Stomach (tissue), 9 donors: ENCODE measurements around the gene CES3. TPM values are rescaled to one million over a fixed set of nuclear protein-coding genes. Genes with fewer than 3 reads are reported as not detected.
A peak's percentile ranks its signal among the peaks of the same experiment; 100 is the strongest.
"Not testable (repeated sequence)": the region's sequence is repeated elsewhere in the genome, so short reads cannot be mapped to it uniquely, and the experiment has no call there.

Experiments used
- DNase-seq, 2 donors: peaks; one replicate each; pipeline versions ENCODE4 v3.0.0 to v3.0.0-alpha.2; 2013 to 2019
- H3K27ac ChIP-seq, 5 donors: fragments of 200-600 bp in 4 of 5; sonication (generic) in 4 of 5; one replicate each; pipeline ENCODE4 v1.5.1; 2013 to 2019; ENCODE audit warnings: mild to moderate bottlenecking in 1 of 5, moderate library complexity in 1 of 5
- H3K27me3 ChIP-seq, 3 donors: fragments of 200-600 bp; sonication (generic); one replicate each; pipeline ENCODE4 v1.5.1; 2017 to 2019; ENCODE audit warnings: mixed run types in 1 of 3
- H3K36me3 ChIP-seq, 4 donors: fragments of 200-600 bp; sonication (generic); 1 replicate in 3 of 4; 2 replicates in 1 of 4; pipeline ENCODE4 v1.5.1; 2016 to 2019
- H3K4me1 ChIP-seq, 4 donors: fragments of 200-600 bp; sonication (generic); one replicate each; pipeline ENCODE4 v1.5.1; 2016 to 2019
- H3K4me3 ChIP-seq, 4 donors: fragments of 200-600 bp; sonication (generic) in 3 of 4; one replicate each; pipeline ENCODE4 v1.5.1; 2016 to 2019; ENCODE audit warnings: mild to moderate bottlenecking in 1 of 4
- H3K9me3 ChIP-seq, 4 donors: fragments of 200-600 bp; sonication (generic); one replicate each; pipeline ENCODE4 v1.5.1; 2016 to 2019
- EP300 ChIP-seq: sonication (generic); formaldehyde crosslinking; IDR thresholded peaks from one replicate; pipeline ENCODE4 v1.6.1; 2017; ENCODE audit warnings: antibody characterized with exemption
- POLR2A ChIP-seq, 4 donors: fragments of 450-650 bp; IDR thresholded peaks; one replicate each; pipeline ENCODE4 v1.6.1; 2016; ENCODE audit warnings: antibody characterized with exemption in 4 of 4, control low read depth in 2 of 4, mild to moderate bottlenecking in 1 of 4, moderate library complexity in 1 of 4
- POLR2AphosphoS5 ChIP-seq, 3 donors: sonication (generic); formaldehyde crosslinking; IDR thresholded peaks; one replicate each; pipeline ENCODE4 v1.6.1; 2016; ENCODE audit warnings: antibody characterized with exemption in 3 of 3
- WGBS, 5 donors: extraction: QIAGEN DNeasy Blood & Tissue Kit in 3 of 5; methylation state at CpG; one replicate each; pipeline versions ENCODE4 v1.1.5 to v1.1.7; 2013 to 2018; 5-methylcytosine and 5-hydroxymethylcytosine counted together
- intact Hi-C: fragments of 100-400 bp; cut with DNase I; formaldehyde crosslinking; loops from one replicate; pipeline ENCODE4 v1.15.1; 2023; ENCODE audit warnings: low total_unique reads
- polyA plus RNA-seq, 3 donors: library from polyadenylated mRNA; stranded (reverse); fragments of 200-250 nt; gene quantifications; one replicate each; pipeline ENCODE4 v1.2.3, GENCODE V29; 2013
- total RNA-seq, 5 donors: library from RNA; depleted of rRNA; stranded (reverse); fragments of >200 nt; gene quantifications; one replicate each; pipeline versions ENCODE4 v1.1.0 to v1.2.3, GENCODE V29; 2014 to 2016
- TF ChIP-seq, protein P1 (sequence below), 7 experiments: fragments of 450-650 bp in 4 of 7; fragments of 200-600 bp in 3 of 7; sonication (generic) in 3 of 7; IDR thresholded peaks; one replicate each; pipeline ENCODE4 v1.5.1; 2016 to 2019; ENCODE audit warnings: antibody characterized with exemption in 7 of 7, control low read depth in 2 of 7, mild to moderate bottlenecking in 1 of 7
- donor health status: healthy with polysubstance abuse.
- donor health status: Bipolar disorder and iron deficiency.
- donor health status: healthy.

CES3 gene
- total and polyA plus RNA-seq, 8 donors, result 0.37 to 145 (median 2.9) TPM; not detected in 2

GRCh38 chr16:66954097-66954659 lies 6.9 kb upstream of the CES3 start:
- Histone ChIP-seq H3K4me3 (no peak overlapping the region), H3K27ac (no peak overlapping the region), H3K36me3 (no peaks in the 10 kb centered on the region), H3K9me3 (no peaks in the 10 kb centered on the region), H3K4me1 (peaks cover 0 to under 1% (median 0%) of the 10 kb centered on the region in 4 donors), H3K27me3 (peaks cover 0 to 22% (median 1%) of the 10 kb centered on the region in 3 donors)
- intact Hi-C loops, result no loop called here
- WGBS, 5 donors, result 11 to 15% (median 14%) methylated on average over 8 of the region's 8 CpGs
- no peak for TF ChIP-seq EP300
- TF ChIP-seq, protein P1, sequence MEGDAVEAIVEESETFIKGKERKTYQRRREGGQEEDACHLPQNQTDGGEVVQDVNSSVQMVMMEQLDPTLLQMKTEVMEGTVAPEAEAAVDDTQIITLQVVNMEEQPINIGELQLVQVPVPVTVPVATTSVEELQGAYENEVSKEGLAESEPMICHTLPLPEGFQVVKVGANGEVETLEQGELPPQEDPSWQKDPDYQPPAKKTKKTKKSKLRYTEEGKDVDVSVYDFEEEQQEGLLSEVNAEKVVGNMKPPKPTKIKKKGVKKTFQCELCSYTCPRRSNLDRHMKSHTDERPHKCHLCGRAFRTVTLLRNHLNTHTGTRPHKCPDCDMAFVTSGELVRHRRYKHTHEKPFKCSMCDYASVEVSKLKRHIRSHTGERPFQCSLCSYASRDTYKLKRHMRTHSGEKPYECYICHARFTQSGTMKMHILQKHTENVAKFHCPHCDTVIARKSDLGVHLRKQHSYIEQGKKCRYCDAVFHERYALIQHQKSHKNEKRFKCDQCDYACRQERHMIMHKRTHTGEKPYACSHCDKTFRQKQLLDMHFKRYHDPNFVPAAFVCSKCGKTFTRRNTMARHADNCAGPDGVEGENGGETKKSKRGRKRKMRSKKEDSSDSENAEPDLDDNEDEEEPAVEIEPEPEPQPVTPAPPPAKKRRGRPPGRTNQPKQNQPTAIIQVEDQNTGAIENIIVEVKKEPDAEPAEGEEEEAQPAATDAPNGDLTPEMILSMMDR (IDR thresholded peaks at IDR 0.05), result peak in 5 of 7 experiments; percentile 32 to 81 (median 73)
- DNase-seq, result peak; percentile 84 to 91

DNA sequence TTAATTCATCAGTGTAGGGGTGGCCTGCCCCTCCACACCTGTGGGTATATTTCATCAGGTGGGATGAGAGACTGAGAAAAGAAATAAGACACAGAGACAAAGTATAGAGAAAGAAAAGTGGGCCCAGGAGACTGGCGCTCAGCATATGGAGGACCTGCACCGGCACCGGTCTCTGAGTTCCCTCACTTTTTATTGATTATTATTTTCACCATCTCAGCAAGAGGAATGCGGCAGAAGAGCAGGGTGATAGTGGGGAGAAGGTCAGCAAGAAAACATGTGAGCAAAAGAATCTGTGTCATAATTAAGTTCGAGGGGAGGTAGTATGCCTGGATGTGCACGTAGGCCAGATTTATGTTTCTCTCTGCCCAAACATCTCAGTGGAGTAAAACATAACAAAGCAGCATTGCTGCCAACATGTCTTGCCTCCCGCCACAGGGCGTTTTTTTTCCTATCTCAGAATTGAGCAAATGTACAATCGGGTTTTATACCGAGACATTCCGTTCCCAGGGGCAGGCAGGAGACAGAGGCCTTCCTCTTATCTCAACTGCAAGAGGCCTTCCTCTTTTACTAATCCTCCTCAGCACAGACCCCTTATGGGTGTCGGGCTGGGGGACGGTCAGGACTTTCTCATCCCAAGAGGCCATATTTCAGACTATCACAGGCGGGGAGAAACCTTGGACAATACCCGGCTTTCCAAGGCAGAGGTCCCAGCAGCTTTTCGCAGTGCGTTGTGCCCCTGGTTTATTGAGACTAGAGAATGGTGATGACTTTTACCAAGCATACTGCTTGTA lies 5.5 kb upstream of the CES3 start:
- WGBS, 5 donors, result 67 to 80% (median 72%) methylated on average over 16 to 17 of the region's 17 CpGs
- intact Hi-C loops, DNase-seq, H3K4me3 ChIP-seq, H3K4me1 ChIP-seq, H3K36me3 ChIP-seq, H3K27me3 ChIP-seq, H3K27ac ChIP-seq, H3K9me3 ChIP-seq: not testable (repeated sequence)

DNA sequence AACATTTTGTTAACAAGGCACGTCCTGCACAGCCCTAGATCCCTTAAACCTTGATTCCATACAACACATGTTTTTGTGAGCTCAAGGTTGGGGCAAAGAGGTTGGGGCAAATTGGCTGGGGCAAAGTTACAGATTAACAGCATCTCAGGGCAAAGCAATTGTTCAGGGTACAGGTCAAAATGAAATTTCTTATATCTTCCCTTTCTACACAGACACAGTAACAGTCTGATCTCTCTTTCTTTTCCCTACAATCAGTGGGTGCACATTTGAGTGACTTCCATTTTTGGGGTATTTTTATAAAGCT lies 5.0 kb upstream of the CES3 start:
- H3K4me3 ChIP-seq, H3K9me3 ChIP-seq, intact Hi-C loops, H3K4me1 ChIP-seq, DNase-seq, H3K27me3 ChIP-seq, H3K36me3 ChIP-seq, H3K27ac ChIP-seq: not testable (repeated sequence)
- WGBS, 5 donors, result 38 to 78% (median 69%) methylated on average over 1 of the region's 1 CpG

- DNase-seq, result no peak
- intact Hi-C loops, result no loop called here
- peaks cover 0 to 26% (median 11%) of the 10 kb centered on the region in 4 donors for H3K4me1 ChIP-seq
- H3K27me3 ChIP-seq, result peaks cover 0 to 4% (median 0%) of the 10 kb centered on the region in 3 donors
- no peak overlapping the region for H3K27ac ChIP-seq
- no peak overlapping the region for H3K4me3 ChIP-seq
- TF ChIP-seq, protein P1 (IDR thresholded peaks at IDR 0.05), result no peak
- TF ChIP-seq POLR2A (IDR thresholded peaks at IDR 0.05), result no peak
- TF ChIP-seq EP300, result no peak
- TF ChIP-seq POLR2AphosphoS5 (IDR thresholded peaks at IDR 0.05), result no peak
- WGBS, 5 donors, result 70 to 78% (median 76%) methylated on average over 7 of the region's 7 CpGs
- H3K9me3 ChIP-seq, result no peaks in the 10 kb centered on the region
- H3K36me3 ChIP-seq, result no peaks in the 10 kb centered on the region
These were observed 2.0 kb upstream of the CES3 start for GRCh38 chr16:66958857-66959703.

DNA sequence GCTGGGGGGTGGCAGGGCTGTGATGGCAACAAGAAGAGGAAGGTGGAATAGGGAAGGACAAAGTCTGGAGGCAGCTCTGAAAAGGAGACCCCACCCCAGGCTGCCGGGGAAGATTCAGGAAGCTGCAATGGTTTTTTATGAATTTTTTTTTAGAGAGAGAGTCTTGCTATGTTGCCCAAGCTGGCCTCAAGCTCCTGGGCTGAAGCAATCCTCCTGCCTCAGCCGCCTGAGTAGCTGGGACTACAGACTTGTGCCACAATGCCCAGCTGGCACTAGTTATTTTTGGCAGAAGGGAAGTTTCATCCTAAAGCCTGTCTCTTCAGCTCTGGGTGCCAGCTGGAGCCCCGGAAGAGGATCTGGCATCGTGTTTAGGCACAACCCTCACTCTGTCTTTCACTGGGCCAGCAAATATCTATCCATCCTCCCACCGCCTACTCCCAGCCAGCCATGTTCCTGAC lies 1.3 kb upstream of the CES3 start:
- intact Hi-C loops, result no loop called here
- no peak overlapping the region for H3K27ac ChIP-seq
- no peak for DNase-seq
- peaks cover 0 to 26% (median 11%) of the 10 kb centered on the region in 4 donors for H3K4me1 ChIP-seq
- peaks cover 0 to 10% (median 0%) of the 10 kb centered on the region in 3 donors for H3K27me3 ChIP-seq
- H3K9me3 ChIP-seq, result no peaks in the 10 kb centered on the region
- no peak for TF ChIP-seq POLR2A (IDR thresholded peaks at IDR 0.05)
- TF ChIP-seq, protein P1 (IDR thresholded peaks at IDR 0.05), result no peak
- no peak for TF ChIP-seq EP300
- TF ChIP-seq POLR2AphosphoS5 (IDR thresholded peaks at IDR 0.05), result no peak
- 66 to 81% (median 70%) methylated on average over 5 of the region's 5 CpGs for WGBS, 5 donors
- H3K4me3 ChIP-seq, result no peak overlapping the region
- no peaks in the 10 kb centered on the region for H3K36me3 ChIP-seq
